HG03469 (cell line): Measurements from ENCODE around the gene PANX2.

Experiments used
- ATAC-seq: cut with Tn5 transposase; IDR thresholded peaks from one replicate; pipeline ENCODE4 v1.9.1; 2021; ENCODE audit warnings: mild to moderate bottlenecking, moderate library complexity, moderate number of reproducible peaks; ENCODE audit not compliant: unreplicated experiment

The PANX2 gene

DNA sequence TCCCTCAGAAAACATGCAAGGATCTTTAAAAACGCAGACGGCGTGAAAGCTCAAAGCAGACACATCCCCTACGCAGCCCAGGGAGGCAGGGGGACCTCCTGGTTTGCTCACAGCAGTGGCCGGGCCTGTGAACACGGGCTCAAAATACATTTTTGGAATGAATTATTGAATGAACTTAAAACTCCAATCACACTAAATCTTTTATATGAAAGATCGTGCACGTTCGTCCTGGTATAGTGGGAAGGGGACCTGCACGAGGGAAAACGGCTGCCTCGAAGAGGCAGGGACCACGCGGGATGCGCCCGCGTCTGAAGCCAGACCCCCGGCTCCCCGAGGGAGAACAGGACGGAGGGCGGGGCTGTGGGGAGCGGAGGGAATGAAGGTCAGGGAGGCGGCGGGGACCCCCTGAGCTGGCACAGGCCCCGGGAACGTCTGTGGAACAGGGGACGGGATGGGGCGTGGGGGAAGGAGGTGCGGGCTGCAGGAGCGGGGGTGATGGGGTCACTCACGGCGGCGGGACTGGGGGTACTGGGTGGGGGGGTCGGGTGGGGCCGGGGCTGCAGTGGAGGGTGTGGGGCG lies 1.3 kb upstream of the PANX2 start:
- no peak for ATAC-seq

DNA sequence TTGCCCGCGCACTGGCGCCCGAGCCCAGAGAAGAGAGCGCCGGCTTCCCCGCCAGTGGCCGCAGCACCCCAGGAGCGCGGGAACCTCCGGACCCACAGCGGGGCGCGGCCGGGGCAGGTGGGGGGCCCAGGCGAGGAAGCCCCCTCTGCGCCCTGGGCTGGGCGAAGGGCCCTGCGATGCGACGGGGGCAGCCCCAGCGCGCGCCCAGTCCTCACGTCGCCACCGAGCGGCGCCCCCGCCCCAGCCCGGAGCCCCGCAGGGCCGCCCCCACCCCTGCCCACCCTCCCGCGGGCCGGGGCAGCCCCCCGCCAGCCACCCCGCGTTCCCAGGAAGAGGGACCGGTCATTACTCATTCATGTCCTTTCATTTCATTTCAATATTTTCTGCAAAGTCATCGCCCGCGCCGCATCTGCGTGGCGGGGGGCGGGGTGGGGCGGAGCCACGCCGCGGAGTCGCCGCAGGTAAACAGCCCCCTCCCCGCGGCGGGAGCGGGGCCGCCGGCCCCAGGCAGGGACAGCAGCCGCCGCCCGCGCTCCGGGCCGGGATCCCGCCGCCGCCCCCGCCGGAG lies 673 bp upstream of the PANX2 start:
- ATAC-seq, result no peak

DNA sequence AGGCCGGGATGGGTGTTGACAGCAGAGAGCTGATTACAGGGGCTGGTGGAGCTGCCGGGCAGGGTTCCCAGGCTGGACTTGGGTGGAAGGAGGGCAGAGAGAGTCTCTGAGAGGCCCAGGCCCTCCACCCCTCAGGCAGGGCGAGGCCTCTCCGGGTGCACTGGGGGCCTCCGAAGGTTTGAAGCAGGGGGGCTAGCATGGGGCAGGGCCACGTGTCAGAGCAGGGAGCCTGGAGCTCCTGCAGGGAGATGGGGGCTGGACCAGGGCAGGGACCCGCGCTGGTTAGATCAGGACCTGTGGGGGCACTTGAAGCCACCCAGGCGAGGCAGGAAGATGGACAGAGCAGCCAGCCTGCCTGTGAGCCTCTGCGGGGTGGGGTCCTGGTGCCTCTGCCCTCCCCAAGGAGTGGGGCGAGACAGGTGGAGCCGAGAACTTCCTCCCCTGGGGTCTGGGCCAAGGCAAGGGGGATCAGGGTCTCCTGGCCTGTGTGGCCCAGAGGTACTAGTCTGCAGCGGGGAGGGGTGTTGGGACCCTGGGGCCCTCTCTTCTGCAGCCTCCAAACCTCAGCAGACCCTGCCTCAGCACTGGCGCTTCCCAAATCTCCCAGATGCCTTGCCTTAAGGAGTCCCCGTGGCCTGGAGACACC lies 911 bp downstream of the PANX2 start:
- ATAC-seq, result no peak

DNA sequence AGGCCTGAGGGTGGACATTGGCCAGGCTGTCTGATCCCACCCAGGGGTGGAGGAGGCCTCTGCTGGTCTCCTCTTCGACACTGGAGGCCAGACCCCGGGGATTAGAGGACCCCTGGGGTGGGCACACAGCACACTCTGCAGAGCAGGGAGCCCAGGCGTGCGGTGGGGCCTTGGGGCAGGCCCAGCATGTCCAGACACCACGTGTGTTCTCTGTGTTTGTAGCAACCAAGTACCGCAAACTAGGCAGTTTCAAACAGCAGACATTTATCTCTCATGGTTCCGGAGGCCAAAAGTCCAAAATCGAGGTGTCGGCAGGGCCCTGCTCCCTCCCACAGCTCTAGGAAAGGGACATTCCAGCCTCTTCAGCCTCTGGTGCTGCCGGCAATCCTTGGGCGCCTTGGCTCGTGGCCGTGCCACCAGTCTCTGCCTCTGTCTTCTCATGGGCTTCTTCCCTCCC lies 1.5 kb downstream of the PANX2 start:
- ATAC-seq, result no peak

DNA sequence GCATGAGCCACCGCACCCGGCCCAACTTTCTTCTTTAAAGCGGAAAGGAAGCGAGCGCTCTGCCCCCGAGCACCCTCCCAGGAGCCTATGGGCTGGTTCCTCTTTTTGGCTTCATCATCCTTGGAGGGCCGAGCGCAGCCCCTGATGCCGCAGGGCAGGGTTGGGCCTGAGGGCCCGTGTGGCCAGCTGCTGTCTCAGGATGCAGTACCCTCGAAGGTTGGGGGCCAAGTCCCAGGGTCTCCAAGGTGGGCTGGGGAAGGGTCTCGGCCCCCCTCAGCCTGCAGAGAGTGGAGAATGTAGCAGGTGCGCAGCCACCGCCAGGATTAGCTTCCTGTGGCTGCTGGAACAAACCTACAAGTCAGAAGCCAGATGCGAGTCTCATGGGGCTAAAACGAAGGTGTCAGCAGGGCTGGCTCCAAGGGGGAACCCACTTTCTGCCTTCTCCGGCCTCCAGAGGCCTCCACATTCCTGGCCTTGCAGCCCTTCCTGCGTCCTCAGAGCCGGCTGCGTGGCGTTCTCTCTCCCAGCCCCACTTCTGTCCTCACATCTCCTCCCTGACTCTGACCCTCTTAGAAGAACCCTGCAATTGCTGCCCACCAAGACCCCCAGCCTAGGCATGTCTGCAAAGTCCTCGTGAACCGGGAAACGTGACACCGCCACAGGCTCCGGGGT lies 2.9 kb downstream of the PANX2 start:
- no peak for ATAC-seq

DNA sequence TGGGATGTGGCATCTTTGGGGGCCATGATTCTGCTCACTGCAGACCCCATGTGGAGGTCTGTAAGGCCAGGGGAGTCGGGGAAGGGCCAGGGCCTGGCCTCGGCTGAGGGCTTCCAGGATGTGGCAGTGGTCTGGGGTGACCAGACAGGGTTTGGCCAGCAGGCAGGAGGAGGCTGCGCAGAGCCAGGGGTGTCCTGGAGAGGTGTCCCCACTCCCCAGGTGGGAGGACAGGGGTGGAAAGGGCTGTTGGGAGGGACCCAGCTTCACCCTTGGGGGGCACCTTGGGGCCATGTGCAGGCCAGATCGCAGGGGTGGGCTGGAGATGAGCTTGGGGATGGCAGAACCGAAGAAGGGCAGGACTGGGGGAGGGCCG lies 3.4 kb downstream of the PANX2 start:
- ATAC-seq, result no peak

DNA sequence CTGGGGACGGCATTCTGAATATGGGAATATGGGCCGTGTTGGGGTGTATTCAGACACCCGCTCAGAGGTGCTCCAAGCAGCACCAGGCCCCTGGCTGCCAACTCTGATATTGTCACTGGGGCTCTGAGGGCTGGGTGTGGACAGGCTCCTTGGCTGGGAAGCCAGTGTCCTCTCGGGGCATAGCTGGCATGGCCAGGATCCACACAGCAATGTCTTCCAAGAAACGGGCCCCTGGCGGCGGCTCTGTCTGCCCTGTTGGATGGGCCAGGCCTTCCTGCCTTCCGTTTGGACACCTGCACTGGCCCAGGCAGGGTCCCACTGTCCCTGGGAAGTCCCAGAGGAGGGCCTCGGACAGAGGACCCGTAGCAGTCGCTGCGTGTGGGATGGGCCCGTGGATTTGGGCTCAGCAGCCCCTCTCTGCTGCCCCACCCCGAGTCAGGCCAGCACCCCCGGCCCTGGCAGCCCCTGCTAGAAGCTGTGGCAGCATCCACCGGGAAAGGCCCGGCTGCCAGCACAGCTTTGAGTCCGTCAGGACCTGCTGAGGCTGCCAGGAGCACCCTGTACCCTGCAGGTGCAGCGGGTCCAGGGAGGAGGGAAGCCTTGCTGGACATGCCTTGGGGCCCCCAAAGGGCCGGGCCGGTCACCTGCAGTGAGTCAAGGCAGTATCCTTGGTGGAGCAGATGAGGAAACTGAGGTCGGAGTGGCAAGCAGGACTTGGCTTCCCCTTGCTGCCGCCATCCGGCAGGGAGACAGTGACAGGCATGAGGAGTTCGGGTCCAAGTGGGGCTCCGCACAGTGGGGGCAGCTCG lies 4.1 kb downstream of the PANX2 start:
- no peak for ATAC-seq

DNA sequence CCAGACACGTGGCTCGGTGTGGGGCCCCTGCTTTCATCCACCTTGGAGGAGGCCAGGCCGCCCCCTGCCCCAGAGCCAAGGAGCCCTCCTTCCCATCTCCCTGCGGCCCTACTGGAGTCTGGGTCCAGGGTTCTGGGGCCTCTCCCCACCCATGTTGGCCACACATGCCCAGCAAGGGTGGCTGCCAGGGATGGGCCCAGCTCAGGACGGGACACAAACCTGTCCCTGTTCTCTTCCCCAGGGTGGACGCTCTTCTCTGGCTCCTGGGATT lies 4.6 kb downstream of the PANX2 start:
- ATAC-seq, result no peak

DNA sequence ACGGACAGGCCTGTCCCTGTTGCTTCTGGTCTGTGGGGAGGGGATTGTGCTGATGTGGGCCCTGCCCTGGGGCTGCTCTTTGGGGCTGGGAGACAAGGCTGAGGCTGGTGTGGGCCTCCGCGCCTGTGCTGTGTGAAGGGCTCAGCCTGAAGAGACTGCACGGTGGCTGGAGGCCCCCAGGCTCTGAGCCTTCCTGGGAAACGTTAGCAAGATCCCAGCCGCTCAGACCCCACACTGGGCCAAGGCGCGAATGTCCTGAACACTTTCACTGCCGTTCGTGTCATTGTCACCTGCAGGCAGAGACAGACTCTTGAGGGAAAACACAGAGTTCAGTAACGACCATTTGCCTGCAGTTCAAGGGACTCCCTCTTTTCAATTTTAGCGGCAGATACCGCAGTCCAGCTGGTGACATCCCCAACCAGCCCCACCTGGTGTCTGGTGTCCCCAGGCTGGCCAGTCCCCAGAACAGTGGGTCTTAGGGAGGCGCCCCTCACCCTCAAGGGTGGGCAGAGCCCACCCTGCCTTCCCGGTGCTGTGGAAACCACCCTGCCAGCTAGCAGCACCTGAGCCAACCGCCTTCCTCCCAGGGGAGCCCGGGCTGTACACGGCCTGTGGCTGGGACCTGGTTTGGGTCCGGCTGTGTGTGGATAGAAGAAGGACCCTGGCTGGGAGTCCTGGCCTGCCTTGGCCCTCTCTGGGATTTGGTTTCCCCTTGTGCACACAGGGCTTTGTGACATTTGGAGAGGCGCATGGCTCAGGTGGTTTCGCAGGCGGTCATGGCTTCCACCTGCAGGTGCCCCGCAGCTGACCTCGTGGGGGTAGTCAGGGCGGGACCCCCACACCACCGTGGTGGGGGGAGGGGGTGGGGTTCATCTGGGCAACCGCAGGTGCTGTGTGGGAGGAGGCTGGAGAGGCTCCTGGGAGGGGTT lies 5.7 kb downstream of the PANX2 start:
- ATAC-seq, result no peak

DNA sequence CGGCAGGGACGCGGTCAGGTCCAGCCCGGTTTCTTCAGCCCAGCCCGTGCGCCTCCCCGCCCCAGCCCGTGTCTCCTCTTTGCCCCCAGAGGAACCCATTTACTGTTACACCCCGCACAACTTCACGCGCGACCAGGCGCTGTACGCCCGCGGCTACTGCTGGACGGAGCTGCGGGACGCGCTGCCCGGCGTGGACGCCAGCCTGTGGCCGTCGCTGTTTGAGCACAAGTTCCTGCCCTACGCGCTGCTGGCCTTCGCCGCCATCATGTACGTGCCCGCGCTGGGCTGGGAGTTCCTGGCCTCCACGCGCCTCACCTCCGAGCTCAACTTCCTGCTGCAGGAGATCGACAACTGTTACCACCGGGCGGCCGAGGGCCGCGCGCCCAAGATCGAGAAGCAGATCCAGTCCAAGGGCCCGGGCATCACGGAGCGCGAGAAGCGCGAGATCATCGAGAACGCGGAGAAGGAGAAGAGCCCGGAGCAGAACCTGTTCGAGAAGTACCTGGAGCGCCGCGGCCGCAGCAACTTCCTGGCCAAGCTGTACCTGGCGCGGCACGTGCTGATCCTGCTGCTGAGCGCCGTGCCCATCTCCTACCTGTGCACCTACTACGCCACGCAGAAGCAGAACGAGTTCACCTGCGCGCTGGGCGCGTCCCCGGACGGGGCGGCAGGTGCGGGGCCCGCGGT lies 6.5 kb downstream of the PANX2 start:
- no peak for ATAC-seq

DNA sequence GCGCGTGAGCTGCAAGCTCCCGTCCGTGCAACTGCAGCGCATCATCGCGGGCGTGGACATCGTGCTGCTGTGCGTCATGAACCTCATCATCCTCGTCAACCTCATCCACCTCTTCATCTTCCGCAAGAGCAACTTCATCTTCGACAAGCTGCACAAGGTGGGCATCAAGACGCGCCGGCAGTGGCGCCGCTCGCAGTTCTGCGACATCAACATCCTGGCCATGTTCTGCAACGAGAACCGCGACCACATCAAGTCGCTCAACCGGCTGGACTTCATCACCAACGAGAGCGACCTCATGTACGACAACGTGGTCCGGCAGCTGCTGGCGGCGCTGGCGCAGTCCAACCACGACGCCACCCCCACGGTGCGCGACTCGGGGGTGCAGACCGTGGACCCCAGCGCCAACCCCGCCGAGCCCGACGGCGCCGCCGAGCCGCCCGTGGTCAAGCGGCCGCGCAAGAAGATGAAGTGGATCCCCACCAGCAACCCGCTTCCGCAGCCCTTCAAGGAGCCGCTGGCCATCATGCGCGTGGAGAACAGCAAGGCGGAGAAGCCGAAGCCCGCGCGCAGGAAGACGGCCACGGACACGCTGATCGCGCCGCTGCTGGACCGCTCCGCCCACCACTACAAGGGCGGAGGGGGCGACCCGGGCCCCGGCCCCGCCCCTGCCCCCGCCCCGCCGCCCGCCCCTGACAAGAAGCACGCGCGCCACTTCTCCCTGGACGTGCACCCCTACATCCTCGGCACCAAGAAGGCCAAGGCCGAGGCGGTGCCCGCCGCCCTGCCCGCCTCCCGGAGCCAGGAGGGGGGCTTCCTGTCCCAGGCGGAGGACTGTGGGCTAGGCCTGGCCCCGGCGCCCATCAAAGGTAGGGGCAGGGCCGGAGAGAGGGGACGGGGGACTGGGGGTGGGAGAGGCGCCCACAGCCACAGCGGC lies 7.3 kb downstream of the PANX2 start:
- ATAC-seq, result no peak

DNA sequence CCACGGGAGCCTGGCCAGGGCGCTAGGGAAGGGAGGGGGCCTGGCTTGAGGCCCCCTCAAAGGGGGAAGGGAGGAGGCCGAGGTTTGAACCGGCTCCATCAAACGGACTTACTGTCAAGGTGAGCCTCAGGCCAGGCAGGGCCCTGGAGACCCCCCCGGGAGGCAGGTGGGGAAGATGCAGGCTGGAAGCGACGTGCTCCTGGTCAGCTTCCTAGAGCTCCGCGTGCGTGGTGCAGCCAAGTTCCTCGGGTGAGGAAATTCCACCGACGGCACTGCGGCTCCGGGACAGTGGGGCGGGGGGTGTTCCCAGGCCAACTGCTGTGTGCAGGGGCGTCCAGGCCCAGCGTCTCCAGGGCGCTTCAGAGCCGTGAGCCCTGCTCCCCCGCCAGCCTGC lies 7.9 kb downstream of the PANX2 start:
- no peak for ATAC-seq

DNA sequence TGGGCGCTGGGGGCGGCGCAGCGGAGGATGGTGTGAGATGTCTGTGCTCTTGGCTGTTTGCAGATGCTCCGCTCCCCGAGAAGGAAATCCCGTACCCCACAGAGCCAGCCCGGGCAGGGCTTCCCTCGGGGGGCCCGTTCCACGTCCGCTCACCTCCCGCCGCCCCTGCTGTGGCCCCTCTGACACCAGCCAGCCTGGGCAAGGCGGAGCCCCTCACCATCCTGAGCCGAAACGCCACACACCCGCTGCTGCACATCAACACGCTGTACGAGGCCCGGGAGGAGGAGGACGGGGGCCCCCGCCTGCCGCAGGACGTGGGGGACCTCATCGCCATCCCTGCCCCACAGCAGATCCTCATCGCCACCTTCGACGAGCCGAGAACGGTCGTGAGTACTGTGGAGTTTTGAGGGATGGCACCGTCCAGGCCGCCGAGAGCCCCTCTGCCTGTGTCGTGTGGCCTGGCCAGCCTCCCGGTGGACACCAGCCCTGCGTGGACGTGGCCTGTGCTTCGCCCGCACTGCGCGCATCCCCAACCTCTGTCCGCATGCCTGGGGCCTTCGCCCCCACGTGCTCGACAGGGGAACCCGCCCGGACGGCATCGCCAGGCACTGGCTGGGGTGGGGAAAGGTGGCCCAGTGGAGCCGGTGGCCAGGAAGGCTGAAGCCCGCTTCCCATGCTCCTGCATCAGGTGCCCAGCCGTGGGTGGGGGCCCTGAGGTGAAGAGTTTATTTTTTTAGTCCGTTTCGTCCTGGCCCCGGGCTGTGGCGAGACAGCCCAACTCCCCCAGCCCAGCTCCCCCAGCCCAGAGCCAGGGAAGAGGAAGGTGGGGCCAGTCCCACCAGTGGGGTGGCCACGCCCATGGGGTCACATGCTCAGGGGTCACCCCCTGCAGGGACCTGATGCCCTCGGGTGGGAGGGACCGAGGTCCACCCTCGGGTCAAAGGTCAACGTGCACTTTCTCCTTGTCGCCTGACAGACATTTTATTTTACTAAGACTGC lies 8.6 kb downstream of the PANX2 start:
- no peak for ATAC-seq

DNA sequence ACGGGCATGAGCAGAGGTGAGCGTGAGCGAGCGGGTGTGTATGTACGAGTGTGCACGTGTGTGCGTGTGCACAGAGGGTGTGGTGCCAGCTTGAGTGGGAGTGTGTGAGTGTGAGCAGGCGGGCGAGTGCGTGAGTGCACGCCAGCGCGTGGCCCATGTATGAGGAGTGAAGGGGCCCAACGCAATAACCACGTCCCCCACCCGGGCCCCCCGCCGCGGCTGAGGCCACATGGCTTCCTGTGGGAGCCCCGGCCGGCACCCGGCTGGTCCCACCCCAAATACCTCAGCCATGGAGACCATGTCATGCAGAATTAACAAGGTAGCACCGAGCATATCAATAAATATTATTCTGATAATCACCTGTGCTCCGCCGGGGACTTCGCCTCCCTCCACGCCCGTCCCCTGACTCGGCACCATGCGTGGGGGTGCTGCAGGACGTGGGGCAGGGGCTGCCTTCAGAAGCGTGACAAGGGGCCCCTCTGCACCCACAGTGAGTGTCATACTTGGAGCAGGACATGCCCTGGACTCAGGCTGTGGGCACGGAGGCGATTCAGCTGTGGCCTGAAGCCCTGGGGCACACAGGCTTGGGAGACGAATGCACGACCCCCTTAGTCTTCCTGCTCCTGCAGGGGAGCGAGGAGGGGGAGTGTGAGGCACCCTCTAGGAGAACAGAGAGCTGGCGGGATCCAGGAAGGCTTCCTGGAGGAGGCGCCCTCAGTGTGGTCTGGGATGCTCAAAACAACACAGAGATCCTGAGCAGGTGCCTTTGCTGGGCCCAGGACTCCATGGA lies 9.6 kb downstream of the PANX2 start:
- no peak for ATAC-seq

DNA sequence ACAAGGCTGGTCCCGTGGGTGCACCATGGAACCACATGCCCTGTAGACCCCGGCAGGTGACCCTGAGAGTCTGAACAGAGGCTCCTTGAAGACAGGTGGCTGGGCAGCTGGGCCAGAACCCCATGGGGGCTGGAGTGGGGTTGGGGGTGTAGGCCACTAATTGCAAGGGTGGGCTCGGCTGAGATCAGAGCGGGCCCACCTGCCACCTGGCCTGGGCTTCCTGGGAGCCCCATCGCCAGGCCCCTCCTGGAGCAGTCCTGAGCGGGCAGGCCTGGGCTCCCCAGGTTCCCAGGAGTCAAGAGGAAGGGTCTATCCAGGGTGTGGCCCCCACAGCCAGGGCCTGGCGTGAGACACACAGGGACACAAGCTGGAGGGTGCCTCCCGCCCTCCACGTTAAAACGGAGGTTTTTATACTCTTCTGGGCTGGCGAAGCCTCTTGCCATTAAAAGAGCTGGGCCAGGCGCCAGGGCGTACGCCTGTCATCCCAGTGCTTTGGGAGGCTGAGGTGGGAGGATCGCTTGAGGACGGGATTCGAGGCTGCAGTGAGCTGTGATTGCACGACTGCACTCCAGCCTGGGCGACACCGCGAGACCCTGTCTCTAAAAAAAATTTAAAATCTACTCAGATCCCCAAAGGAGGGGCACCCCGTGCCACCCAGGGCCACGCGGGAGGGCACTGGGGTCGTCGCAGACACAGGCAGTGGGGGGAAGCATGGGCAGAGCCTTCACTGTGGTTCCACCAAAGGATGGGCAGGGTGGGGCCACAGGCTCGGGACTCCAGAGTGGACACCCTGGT lies 10.4 kb downstream of the PANX2 start:
- ATAC-seq, result no peak
